Limb (tissue), 2 donors: ENCODE measurements around the gene IGSF8.
A peak's percentile ranks its signal among the peaks of the same experiment; 100 is the strongest.
"Not testable (repeated sequence)": the region's sequence is repeated elsewhere in the genome, so short reads cannot be mapped to it uniquely, and the experiment has no call there.

Experiments used
- DNase-seq, 2 donors: peaks; one replicate each; pipeline ENCODE4 v3.0.0-alpha.2; 2016; ENCODE audit errors: extremely low spot score in 2 of 2

Gene IGSF8

DNA sequence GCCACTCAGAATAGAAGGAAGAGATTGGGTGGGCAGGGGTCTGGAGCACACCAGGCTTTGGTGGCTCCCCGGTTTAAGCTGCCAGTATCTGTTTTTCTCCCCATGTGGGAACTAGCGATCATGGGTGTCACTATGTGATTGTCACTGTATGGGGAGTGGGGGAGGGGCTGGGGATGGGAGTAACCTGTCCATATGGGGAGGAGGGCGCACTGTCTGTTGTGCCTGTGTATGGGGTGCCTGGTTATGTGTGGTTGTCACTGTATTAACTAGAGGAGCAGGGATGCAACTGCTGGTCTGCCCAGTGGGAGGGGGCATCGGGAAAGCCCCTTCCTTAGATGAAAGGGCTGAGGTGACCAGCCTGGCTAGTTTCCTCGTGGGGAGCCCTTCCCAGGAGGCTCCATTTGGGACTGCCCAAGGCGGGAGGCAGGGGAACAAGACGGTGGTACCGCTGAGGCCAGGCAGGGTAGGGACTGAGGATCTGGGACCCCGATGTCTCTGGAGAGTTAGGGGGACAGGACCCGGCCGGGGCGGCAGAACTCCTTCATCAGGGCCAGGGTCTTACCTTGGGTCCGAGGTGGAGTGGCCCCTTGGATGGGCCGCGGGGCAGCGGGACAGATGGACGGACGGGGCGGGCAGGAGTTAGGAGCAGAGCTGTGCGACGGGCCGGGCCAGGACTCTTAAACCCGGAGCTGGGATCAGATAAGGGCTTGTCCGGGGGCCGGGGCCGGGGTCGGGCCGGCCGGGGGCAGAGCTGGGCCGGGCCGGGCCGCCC lies 28.8 kb downstream of the IGSF8 start, which contains the start of gene KCNJ10:
Gene KCNJ10 (minus strand): TSS at position 701 of the 772 bp plus-strand sequence. CDS start 27,628 bp downstream, outside the sequence.
- DNase-seq: no peak

DNA sequence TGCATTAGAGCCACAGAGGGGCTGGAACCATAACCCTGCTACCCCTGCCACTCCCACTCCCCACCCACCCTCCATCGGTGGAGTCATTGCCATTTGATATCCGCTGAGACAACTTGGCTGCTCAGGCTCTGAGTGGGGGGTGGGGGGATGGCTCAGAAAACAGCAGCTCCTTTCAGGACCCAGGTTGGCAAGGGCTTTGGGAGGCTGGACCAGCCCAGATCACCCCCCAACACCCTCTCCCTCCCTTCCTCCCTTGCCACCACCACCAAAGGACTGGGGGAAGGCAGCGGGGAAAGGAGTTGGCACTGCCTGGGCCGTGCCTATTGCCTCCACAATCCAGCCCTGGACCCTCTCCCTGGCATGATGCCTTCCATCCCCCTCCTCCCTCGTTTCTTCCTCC lies 30.2 kb downstream of the IGSF8 start:
- no peak for DNase-seq

DNA sequence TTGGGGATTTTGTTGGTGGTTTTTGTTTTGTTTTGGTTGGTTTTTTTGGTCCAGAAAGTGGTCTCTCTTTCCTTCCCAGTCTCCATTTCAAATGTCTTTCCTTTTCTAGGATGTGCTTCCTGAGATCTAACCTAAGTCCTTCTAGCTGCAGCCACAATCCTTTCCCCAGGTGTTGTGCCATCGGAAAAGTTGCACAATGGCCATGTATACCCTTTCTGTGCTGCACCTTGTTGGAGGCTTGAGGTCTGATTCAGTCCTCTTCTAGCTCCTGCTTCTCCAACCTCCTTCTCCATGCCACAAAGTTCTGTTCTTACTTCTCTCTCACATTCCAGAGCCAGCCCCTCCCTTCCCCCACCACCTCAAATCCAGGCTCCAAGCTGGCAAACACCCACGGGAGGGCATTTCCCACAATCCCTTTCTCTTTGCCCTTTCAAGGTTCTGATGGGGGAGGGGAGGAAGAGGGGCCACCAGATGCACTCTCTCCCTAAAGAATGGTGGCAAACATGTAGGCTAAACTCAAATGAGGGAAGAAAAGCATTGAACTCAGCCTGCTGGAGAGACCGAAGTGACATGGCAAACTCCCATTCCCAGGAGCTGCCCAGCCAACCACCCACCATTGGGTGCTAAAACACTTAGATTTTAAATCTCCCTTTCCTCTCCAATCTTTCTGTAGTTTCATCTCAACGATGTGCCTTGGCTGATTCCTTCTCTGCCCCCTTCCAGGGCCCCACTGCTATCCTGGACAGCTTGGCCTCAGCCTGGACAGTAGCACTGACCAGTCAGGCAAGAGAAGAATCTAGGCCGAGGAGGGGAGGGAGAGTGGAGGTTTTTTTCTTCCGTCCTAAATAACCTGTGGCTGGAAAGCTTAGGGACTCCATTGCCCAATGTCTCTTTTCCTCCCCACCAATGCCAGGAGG lies 31.3 kb downstream of the IGSF8 start:
- no peak for DNase-seq

DNA sequence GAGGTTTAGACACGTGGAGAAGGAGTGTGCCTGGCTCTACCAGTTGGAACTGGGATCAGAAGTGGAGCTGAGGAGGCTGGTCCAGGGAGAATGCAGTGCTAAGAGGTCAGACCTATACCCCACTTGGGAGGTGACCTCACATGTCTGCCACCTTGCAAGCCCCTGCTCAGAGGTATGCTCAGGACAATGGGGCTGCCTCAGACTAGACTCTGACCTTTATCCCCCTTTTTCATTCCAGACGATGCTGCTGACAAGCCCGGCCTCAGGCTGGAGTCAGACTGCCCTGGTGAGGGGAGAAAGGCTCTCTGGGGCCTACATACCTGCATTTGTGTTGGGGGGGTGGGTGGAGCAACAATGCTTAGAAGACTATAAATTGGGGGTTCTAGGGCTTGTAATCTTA lies 33.7 kb downstream of the IGSF8 start:
- DNase-seq: no peak

DNA sequence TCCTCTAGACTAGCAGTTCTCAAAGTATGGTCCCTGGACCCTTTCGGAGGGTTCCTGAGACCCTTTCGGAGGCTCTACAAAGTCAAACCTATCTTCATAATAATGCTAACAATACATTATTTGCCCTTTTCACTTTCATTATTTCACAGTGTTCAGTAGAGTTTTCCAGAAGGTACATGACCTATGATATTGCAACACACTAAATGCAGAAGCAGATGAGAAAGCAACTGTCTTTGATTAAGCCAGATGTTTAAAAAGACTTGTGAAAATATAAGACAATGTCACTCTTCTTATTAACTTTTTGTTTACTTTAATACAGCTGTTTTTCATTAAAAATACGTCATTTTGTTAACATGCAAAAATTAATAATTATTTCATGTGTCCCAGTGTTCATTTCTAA lies 34.3 kb downstream of the IGSF8 start:
- no peak for DNase-seq

DNA sequence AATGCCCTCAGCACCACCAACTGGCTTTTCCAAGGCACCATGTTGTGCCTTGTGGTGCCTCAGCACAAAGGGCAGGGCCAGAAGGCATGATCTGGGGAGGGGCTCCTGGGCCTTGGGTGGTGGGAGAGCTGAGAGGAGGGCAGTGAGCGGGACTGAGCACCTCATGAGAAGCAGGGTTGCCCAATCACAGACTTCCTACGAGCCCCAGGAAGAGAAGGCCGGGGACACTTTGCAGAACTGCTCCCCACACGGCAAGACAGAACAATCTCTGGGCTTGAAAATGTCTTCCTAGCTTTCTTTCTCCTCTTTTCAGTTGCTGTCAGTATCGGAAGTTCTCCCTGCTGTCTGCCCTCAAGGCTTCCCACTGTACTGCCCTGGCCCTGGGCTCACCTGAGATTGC lies 35.2 kb downstream of the IGSF8 start:
- DNase-seq: no peak

DNA sequence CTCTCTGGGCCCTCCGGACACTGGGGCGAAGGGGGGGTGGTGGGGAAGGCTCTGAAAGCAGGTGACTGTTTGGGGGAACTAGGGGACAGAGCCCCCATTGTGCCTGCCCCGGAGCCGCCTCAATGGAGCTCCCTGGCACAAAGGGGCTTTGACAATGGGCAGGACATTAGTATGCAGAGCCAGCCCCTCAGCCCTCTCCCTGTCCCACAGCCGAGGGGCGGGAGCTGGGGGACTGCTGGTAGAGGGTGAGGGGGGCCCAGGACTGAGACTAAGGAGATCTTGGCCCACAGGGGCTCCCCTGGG lies 36.2 kb downstream of the IGSF8 start:
- peak in 1 of 2 donors; percentile 62 for DNase-seq

DNA sequence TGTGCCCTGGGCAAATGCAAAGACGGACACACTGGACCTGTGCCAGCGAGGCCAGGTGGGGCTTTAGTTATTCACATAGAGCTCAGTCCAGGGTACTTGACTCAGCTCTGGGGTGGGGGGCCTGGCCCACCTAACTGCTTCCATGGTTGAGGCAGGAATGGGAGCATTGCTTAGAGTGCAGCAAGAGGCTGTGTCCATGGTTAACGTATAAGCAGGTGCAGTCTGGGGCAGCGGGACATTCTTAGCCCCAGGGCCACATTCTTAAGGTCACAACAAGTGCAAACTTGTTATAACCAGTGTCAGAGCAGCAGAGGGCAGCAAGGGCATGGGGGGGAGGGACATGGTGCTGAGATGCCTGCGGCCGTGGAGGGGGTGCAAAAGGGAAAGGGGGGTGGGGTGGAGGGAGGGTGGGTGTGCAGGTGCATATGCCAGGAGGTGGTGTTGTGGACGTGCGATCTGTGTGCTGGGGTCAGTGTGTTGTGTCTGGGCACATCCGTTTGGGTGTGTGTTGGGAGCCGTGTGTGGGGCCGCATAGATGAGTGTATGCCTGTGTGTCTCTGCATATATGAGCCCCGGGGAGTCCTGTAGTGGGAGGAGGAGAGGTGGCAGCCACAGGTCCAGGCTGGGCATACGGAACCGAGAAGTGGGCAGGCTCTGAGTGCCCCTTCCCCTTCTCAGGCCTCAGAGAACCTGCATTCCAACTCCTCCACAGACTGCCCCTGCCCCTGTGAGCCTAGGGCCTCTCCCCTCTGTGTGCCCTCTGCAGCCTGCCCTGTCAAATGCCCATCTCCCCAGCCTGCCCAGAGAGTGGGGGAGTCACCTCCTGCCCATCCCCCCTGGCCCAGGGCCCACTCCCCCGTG lies 36.8 kb downstream of the IGSF8 start:
- no peak for DNase-seq

DNA sequence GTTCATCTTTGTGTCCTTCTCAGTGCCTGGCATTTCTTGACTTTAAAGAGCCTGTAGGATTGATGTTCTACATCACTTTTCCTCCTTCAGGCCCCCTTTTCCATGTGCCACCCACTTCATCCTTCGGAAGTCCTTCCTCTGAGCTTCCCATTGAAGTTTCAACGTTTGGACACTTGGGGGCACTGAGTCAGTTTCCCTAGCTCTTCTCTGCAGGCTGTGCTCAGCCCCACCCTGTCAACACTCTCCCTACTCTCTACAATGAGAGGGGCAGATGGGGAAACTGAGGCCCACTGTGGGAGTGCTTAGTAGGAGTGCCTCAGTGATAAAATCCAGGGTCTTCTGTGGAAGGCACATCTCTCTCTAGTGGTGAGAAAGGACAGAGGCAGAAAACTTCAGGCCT lies 40.3 kb downstream of the IGSF8 start:
- no peak for DNase-seq

DNA sequence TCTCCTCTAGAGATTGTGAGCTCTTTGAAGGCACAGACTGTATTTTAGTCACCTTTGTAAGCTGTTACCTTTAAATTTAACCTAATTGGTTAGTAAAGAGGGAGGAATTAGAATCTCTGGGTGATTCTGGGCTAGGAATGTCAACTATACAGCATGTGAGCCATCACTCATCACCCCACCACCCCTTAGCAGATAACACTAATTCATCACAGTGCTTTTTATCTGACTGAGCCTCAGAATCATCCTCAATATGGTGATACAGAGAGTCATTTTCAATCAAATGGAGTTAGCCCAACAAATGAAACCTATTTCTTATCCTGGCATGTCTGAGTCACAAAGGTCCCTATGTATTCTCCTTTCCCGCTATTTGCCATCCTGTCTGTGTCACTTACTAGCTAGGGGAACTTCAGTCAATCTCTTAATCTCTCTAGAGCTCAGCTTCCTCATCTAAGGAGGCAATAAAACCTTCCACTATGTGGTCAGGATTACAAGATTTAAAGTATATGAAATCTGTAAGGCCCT lies 41.7 kb downstream of the IGSF8 start:
- DNase-seq: no peak

DNA sequence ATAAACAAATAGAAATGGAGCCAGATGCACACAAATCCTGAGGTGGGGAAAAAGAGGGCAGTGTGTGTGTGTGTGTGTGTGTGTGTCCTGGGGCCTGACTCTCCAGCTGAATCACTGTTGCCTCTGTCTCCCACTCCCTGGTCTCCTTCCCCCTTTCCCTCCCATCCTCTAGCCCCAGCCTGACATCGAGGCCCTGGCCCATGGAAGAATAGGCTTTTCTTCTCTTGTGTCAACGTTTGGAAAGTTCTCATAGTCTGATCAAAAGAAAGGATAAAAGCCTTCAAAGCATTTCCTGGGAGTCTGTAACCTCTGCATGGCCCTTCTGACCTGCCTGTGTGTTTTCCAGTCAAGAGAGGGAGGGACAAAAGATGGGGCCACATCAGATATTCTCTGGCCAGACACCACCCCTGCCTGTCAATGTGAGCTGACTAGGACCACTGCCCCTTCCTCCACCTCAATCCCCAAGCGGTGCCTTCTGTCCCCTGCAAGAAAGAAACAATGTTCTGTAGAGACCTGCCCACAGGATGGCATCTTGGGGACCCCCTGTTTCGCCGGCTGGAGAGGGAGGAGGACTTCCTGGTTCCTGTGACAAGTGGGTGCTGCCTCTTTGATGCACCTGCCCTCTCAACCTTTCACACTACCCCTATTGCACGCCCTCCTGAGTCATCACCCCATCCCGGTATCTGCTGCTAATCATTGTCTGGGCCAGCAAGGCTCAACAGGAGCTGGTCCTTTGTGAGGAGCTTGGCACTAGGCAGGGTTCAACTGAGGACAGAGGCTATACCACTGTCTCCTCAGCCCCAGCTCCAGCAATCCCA lies 44.7 kb downstream of the IGSF8 start:
- no peak for DNase-seq

DNA sequence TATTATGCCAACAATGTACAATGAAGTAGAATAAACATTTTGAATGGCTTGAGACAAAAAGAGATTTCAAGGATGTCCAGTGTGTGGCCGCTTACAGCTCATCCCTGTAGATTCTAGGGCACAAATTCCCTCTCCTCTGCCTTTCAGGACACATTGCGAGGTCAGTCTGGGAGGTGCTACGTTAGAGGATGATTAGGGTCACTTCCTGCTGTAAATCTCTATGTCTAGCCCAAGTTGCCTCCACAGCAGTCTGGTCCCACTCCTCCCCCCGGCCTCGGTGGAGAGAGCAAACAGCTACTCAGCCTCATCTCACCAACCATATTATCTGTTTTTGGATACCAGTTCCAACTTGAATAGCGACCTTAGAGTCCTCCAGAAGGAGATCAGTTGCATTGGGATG lies 45.5 kb downstream of the IGSF8 start:
- DNase-seq: no peak

DNA sequence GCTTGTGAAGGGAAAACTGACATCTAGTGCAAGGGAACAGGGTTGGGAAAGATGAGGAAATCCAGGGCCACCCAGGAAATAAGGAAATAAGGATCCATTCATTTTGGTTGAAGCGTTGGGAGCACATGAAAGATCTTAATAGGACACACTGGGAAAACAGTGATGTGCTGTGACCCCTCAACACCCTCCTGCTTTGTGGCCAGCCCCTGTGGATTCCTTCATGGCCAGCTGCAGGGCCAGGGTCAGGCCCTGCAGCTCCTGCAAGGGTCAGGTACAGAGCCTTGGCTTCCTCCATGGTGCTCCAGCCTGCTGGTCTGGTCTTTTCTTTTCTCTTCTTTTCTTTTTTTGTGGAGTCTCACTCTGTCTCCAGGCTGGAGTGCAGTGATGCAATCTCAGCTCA lies 47.8 kb downstream of the IGSF8 start:
- DNase-seq: no peak

DNA sequence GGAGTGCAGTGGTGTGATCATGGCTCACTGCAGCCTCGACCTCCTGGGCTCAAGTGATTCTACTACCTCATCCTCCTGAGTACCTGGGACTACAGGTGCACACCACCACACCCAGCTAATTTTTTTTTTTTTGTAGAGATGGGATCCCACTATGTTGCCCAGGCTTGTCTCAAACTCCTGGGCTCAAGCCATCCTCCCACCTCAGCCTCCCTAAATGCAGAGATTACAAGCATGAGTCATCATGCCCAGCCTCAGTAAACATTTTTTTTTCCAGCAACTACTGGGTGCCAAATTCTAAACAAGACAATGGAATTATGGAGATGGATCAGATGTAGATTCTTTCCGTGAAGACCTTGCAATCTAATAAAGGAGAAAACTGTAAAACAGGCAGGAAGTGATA lies 48.2 kb downstream of the IGSF8 start:
- not testable (repeated sequence) for DNase-seq

DNA sequence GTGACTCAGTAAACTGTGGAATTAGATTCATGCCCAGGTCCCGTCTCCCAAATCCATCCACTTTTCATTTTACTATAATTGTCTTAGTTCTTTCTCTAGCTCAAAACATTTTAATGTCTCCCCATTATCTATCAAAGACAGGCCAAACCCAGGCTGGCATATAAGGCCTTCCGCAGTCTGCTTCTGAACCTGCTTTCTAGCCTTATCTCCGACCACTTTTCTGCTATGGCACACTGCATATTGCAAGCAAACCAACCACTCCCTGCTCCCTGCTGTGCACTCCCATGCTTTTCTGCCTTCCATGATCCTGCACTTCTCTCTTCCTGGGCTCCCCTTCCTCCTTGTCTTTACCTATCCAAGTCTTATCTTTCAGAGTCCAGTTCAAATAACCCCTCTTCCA lies 49.3 kb downstream of the IGSF8 start:
- no peak for DNase-seq

DNA sequence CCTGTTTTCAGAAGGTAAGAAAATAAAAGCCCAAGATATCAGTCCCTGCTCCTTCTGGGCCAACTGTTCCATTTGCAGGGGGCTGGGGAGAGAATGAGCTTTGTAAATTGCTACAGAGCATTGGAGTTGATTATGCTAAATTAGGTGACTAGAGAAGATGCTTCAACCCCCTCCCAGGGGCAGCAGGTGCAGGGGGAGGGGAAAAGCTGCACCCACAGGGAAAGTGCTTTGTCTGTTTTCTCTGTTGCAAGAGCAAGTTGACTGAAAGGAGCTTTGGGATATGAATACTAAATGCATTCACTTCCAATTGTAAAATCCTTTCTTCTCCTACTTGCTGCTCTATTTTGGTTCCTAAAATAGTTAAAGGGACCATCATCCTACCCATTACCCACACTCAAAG lies 50.1 kb downstream of the IGSF8 start:
- DNase-seq: no peak

DNA sequence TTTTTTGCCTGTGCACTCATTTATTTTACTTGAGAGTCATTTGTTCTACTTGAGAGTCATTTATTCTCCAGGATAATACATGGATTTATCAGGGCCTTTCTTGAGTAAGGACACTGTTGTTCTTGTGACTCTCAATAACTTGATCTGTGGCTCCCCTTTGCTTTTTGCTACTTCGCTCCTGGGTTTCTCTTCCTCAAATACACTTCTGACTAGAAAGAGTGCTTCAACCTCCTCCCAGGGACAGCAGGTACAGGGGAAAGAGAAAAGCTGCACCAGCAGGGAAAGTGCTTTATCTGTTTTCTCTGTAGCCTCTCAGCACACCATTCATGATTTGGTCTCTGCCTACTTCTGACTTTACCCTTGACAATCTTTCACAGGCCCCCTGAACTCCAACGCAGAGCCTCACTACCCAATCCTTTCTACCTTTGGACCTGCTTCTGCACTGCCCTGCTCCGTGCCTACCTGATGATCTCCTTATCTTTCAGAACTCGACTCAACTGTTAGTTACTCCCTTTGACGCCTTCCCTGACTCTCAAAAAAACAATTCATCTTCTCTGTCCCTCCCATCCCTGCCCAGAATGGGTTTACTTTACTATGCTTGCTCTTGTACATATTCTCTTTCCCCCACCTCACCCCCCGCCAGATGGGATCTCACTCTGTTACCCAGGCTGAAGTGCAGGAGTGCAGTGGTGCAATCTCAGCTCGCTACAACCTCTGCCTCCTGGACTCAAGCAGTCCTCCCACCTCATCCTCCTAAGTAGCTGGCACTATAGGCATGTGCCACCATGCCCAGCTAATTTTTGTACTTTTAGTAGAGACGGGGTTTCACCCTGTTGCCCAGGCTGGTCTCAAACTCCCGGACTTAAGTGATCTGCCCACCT lies 51.1 kb downstream of the IGSF8 start:
- no peak for DNase-seq

DNA sequence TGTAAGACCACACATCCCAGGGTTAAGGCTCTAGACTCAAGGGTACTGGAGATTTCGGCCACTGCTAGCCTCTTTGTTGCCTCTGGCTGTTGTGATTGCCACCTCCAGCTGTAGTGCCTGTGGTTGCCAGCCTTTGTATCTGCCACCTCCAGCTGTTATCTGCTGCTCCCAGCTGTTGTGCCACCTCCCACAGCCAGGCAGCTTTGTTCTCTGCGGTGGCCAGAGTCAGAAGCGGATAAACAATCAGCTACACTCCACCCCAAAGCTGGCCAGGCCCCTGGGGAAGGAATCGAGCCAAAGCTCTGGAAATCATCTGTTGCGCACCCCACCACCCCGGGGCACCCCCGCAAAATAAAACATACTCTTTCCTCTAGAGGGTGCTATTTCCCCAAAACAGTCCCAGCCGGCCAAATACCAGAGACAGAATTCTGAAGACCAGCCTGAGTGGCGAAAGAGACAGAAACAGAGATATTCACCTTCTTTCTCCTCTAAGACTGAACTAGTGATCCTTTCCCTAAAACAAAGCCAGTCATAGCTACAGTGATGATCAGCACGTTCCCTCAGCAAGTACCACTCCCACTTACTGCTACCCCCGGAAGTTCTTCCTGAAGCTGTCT lies 51.8 kb downstream of the IGSF8 start:
- DNase-seq: peak; percentile 18 to 59

DNA sequence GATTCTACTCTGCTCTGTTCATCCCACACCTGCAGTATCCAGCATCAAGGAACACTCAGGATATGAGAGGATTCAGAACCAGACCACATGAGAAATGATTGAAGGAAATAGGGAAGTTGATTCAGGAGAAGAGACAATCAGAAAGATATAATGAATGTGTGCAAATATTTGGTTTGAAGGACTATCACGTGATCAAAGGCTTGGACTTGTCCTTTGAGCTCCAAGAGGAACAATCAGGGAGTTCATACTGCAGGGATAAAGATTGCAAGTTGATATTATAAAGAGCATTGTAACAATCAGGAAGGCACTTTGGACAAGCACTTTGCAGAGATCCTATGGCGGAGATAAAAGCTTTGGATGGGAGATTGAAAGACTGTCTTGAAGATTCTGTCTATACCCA lies 52.8 kb downstream of the IGSF8 start:
- DNase-seq: no peak
